Breast epithelium (tissue), 4 donors: ENCODE data around the gene CLEC2B. TPM values are rescaled to one million over a fixed set of nuclear protein-coding genes. Genes with fewer than 3 reads are reported as not detected.

Source experiments
- DNase-seq, 2 donors: peaks; one replicate each; pipeline ENCODE4 v3.0.0-alpha.2; 2019; ENCODE audit warnings: low spot score in 2 of 2
- H3K27ac ChIP-seq, 2 donors: fragments of 200-600 bp; sonication (generic) in 1 of 2; one replicate each; pipeline ENCODE4 v1.5.1; 2016 to 2019; ENCODE audit warnings: mild to moderate bottlenecking in 1 of 2
- H3K27me3 ChIP-seq, 2 donors: fragments of 200-600 bp; sonication (generic) in 1 of 2; one replicate each; pipeline versions ENCODE4 v1.5.1 to v1.6.0; 2017 to 2019; ENCODE audit warnings: control low read depth in 1 of 2, mild to moderate bottlenecking in 1 of 2
- H3K36me3 ChIP-seq: fragments of 200-600 bp; one replicate; pipeline ENCODE4 v1.5.1; 2019
- H3K4me1 ChIP-seq, 2 donors: fragments of 200-600 bp; sonication (generic); one replicate each; pipeline ENCODE4 v1.5.1; 2016 to 2019; ENCODE audit warnings: control low read depth in 1 of 2
- H3K4me3 ChIP-seq, 3 donors: fragments of 200-600 bp; sonication (generic); 1 replicate in 2 of 3; 2 replicates in 1 of 3; pipeline ENCODE4 v1.5.1; 2016 to 2019; ENCODE audit warnings: mild to moderate bottlenecking in 3 of 3, moderate library complexity in 2 of 3
- H3K9me3 ChIP-seq, 2 donors: fragments of 200-600 bp; sonication (generic) in 1 of 2; one replicate each; pipeline ENCODE4 v1.5.1; 2016 to 2019; ENCODE audit warnings: control low read depth in 1 of 2
- CTCF ChIP-seq, 3 donors: fragments of 450-650 bp; IDR thresholded peaks; one replicate each; pipeline ENCODE4 v1.5.1; 2016 to 2017; ENCODE audit warnings: antibody characterized with exemption in 3 of 3, mild to moderate bottlenecking in 3 of 3, moderate library complexity in 3 of 3
- POLR2A ChIP-seq: fragments of 450-650 bp; IDR thresholded peaks from one replicate; pipeline ENCODE4 v1.6.1; 2016; ENCODE audit warnings: antibody characterized with exemption, mild to moderate bottlenecking, moderate library complexity
- POLR2AphosphoS5 ChIP-seq, 3 donors: sonication (generic); formaldehyde crosslinking; IDR thresholded peaks; one replicate each; pipeline ENCODE4 v1.6.1; 2017; ENCODE audit warnings: antibody characterized with exemption in 3 of 3
- intact Hi-C: fragments of 100-400 bp; cut with DNase I; formaldehyde crosslinking; loops from one replicate; pipeline ENCODE4 v1.15.1; 2023; ENCODE audit warnings: low total_unique reads
- total RNA-seq, 3 donors: library from RNA; depleted of rRNA; stranded (reverse); fragments of >200 nt; gene quantifications; one replicate each; pipeline ENCODE4 v1.1.0, GENCODE V29; 2016

The CLEC2B gene
- total RNA-seq, 3 donors from 2014 or later, result 18.4 to 36.1 (median 29.3) TPM

GRCh38 chr12:9827209-9827888 lies 41.8 kb downstream of the CLEC2B start, which contains the start of gene KLRF1:
TSS of gene KLRF1 (plus strand) at chr12:9827481. CDS start at chr12:9827545, 64 bp downstream.
- Histone ChIP-seq H3K4me3 (no peak within 1 kb of the TSS), H3K9me3 (no peaks in the 10 kb centered on the region), H3K4me1 (no peaks in the 10 kb centered on the region), H3K36me3 (no peaks in the 10 kb centered on the region), H3K27ac (no peak within 1 kb of the TSS), H3K27me3 (no peaks in the 10 kb centered on the region)
- no peak for DNase-seq
- TF ChIP-seq POLR2A, result no peak
- no peak for TF ChIP-seq CTCF (IDR thresholded peaks at IDR 0.05)
- no peak for TF ChIP-seq POLR2AphosphoS5 (IDR thresholded peaks at IDR 0.05)
- intact Hi-C loops, result no loop called here

- intact Hi-C loops, result no loop called here
- Histone ChIP-seq H3K27me3 (no peaks in the 10 kb centered on the region), H3K9me3 (no peaks in the 10 kb centered on the region), H3K27ac (no peak overlapping the region), H3K4me1 (no peaks in the 10 kb centered on the region), H3K36me3 (no peaks in the 10 kb centered on the region), H3K4me3 (no peak overlapping the region)
- no peak for DNase-seq
- TF ChIP-seq POLR2A (no peak), CTCF (IDR thresholded peaks at IDR 0.05) (no peak), POLR2AphosphoS5 (IDR thresholded peaks at IDR 0.05) (no peak)
Observed at GRCh38 chr12:9820281-9820930, 48.7 kb downstream of the CLEC2B start.

DNA sequence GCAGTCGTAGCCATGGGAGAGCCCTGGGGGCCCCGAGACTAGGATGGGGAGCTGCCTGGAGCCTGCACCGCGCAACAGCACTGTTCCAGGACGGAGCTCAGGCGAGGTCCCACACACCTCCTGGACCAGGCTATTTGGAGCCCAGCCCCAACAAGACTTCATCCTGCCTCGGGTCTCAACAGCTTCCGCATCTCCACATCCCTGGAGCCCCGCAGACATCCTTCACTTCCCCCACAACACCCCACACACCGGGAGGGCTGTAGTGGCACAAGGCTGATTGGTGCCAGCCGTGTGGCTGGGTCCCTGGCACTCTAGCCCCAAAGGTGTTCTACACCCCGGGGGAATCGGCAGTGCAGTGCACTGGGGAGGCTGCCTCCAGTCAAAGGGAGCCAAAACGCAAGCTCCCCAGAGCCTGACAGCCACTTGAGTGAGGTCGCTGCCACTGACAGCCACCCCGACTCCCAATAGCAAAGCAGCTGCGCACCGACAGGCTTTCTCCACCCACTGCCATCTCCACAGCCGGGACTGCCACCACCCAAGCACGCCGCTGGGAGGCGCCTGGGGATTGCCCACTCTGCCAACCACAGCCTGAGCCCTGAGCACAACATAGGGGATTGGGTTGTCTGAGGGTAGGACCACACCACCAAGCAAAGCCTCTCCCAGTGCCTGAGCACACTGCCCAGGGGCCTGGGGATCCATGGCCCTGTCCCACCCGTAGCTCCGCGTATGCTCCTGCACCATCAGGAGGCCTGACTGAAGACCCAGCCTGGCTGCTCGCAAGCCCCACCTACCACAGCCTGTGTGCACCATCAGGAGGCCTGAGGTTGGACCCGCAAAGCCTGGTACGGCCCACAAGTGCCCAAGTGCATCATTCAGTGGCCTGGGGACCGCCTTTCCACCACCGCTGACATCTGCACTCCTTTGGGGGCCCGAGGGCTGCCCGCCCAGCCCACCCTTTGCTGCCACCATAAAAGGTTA lies 55.0 kb downstream of the CLEC2B start:
- H3K36me3 ChIP-seq, result no peaks in the 10 kb centered on the region
- H3K27ac ChIP-seq, result no peak overlapping the region
- no peaks in the 10 kb centered on the region for H3K4me1 ChIP-seq
- DNase-seq, result peak; percentile 32 to 75
- intact Hi-C loops, result loop anchor here (10.0 kb wide), 1 partner anchor 111 kb away; no protein-coding TSS in a partner anchor
- TF ChIP-seq POLR2AphosphoS5 (IDR thresholded peaks at IDR 0.05) (no peak), CTCF (IDR thresholded peaks at IDR 0.05) (peak; percentile 32 to 56 (median 34))
- peak overlapping the region in 2 of 3 donors; percentile 15 to 58 for H3K4me3 ChIP-seq
- no peaks in the 10 kb centered on the region for H3K9me3 ChIP-seq
- no peaks in the 10 kb centered on the region for H3K27me3 ChIP-seq

DNA sequence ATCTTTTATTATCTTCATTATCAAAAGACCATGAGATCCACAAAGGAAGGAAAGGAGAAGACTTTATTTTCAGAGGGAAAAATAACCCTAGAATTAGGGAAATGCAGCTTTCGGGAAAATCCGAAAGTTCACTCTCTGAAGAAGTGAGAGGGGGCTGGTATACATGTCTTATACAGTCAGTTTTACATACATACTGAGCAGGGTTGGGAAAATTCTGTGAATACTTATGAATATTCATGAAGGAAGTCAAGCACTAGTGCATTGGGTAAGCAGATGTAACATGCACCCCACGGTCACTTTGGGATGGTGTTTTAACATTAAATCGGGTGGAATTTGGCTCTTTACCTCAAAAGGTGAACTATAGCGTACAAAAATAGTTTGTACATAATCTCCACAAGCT lies 57.5 kb downstream of the CLEC2B start:
- DNase-seq, result no peak
- Histone ChIP-seq H3K27me3 (no peaks in the 10 kb centered on the region), H3K4me3 (no peak overlapping the region), H3K27ac (no peak overlapping the region), H3K4me1 (no peaks in the 10 kb centered on the region), H3K9me3 (no peaks in the 10 kb centered on the region), H3K36me3 (no peaks in the 10 kb centered on the region)
- intact Hi-C loops, result loop anchor here (10.0 kb wide), 1 partner anchor 113 kb away; no protein-coding TSS in a partner anchor
- TF ChIP-seq POLR2AphosphoS5 (IDR thresholded peaks at IDR 0.05) (no peak), CTCF (IDR thresholded peaks at IDR 0.05) (no peak), POLR2A (no peak)
